Upper lobe of left lung (tissue), 4 donors: ENCODE measurements around the gene JAZF1.

Experiments
- EP300 ChIP-seq, 4 donors: sonication (generic); formaldehyde crosslinking; IDR thresholded peaks; one replicate each; pipeline ENCODE4 v1.5.1; 2017; ENCODE audit warnings: antibody characterized with exemption in 4 of 4, control low read depth in 2 of 4
- POLR2A ChIP-seq, 4 donors: fragments of 450-650 bp; IDR thresholded peaks; one replicate each; pipeline ENCODE4 v1.5.1; 2016 to 2017; ENCODE audit warnings: antibody characterized with exemption in 4 of 4, mild to moderate bottlenecking in 2 of 4
- POLR2AphosphoS5 ChIP-seq, 2 donors: sonication (generic); formaldehyde crosslinking; IDR thresholded peaks; one replicate each; pipeline ENCODE4 v1.5.1; 2017; ENCODE audit warnings: antibody characterized with exemption in 2 of 2
- TF ChIP-seq, protein P1 (sequence below), 6 experiments: fragments of 450-650 bp in 4 of 6; fragments of 200-600 bp in 2 of 6; sonication (generic) in 2 of 6; IDR thresholded peaks; one replicate each; pipeline ENCODE4 v1.5.1; 2016 to 2019; ENCODE audit warnings: antibody characterized with exemption in 6 of 6

DNA sequence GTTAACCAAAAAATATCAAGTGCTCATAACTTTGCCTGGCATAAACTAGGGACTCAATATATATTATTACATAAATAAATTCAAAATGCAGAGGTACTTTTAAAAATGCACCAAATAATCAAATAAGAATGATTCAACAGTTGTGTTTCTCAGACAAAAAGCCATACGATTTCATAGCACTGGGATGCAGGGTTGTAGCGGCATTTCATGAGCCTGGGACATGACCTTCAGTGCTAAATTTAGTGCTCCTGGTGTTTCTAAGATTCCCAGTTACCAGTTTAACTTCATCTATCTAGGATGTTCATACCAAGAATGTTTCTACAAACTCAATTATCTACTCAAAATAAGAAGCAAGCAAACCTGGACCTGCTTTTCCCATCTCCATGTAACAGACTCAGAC lies 4.0 kb downstream of the JAZF1 start:
- TF ChIP-seq, protein P1, sequence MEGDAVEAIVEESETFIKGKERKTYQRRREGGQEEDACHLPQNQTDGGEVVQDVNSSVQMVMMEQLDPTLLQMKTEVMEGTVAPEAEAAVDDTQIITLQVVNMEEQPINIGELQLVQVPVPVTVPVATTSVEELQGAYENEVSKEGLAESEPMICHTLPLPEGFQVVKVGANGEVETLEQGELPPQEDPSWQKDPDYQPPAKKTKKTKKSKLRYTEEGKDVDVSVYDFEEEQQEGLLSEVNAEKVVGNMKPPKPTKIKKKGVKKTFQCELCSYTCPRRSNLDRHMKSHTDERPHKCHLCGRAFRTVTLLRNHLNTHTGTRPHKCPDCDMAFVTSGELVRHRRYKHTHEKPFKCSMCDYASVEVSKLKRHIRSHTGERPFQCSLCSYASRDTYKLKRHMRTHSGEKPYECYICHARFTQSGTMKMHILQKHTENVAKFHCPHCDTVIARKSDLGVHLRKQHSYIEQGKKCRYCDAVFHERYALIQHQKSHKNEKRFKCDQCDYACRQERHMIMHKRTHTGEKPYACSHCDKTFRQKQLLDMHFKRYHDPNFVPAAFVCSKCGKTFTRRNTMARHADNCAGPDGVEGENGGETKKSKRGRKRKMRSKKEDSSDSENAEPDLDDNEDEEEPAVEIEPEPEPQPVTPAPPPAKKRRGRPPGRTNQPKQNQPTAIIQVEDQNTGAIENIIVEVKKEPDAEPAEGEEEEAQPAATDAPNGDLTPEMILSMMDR (IDR thresholded peaks at IDR 0.05): no peak
- TF ChIP-seq POLR2AphosphoS5 (IDR thresholded peaks at IDR 0.05): no peak
- TF ChIP-seq POLR2A (IDR thresholded peaks at IDR 0.05): no peak
- TF ChIP-seq EP300 (IDR thresholded peaks at IDR 0.05): no peak
